ENCODE measurements around the gene STAG1.

- no peak for TF ChIP-seq PBX3 (IDR thresholded peaks at IDR 0.05)
- no peak for TF ChIP-seq RCOR1 (IDR thresholded peaks at IDR 0.05; ENCODE audit: low read depth, low read length)
These were observed 459.7 kb downstream of the STAG1 start for GRCh38 chr3:136292500-136292899.
